ENCODE measurements around the gene DAZAP1.
"Not testable (repeated sequence)": the region's sequence is repeated elsewhere in the genome, so short reads cannot be mapped to it uniquely, and the experiment has no call there.

Gene DAZAP1

GRCh38 chr19:1418951-1419738 lies 11.8 kb downstream of the DAZAP1 start:
- H3K4ac ChIP-seq (ENCODE audit: low read depth in 1 of 2, low read length in 2 of 2): no peak overlapping the region
- H4K91ac ChIP-seq (ENCODE audit: low read length): no peak overlapping the region
- H3K9ac ChIP-seq (ENCODE audit: low read length): no peak overlapping the region
- no peak overlapping the region for H3K18ac ChIP-seq (ENCODE audit: low read depth in 1 of 2, low read length in 2 of 2)
- 98% methylated on average over 17 of the region's 21 CpGs for WGBS
- no peaks in the 10 kb centered on the region for H3K9me3 ChIP-seq (ENCODE audit: control insufficient read depth, low read length)
- H3K79me1 ChIP-seq (replicated peaks; ENCODE audit: low read length, poor library complexity, severe bottlenecking): peaks cover 15% of the 10 kb centered on the region
- no peak overlapping the region for H2BK12ac ChIP-seq (ENCODE audit: low read length in 2 of 2)
- no peak overlapping the region for H2BK120ac ChIP-seq (ENCODE audit: low read depth, low read length)
- H4K8ac ChIP-seq (ENCODE audit: low read length): no peak overlapping the region
- H2AFZ ChIP-seq (ENCODE audit: low read depth, low read length): no peak overlapping the region
- H3K14ac ChIP-seq (ENCODE audit: low read length in 2 of 2): no peak overlapping the region
- no peak overlapping the region for H2AK5ac ChIP-seq (ENCODE audit: low read length, severe bottlenecking)
- peaks cover 60 to 75% of the 10 kb centered on the region in 2 experiments for H3K36me3 ChIP-seq (ENCODE audit: control insufficient read depth in 1 of 2, insufficient read depth in 2 of 2, low read depth in 1 of 2, low read length in 2 of 2)
- H2BK5ac ChIP-seq (ENCODE audit: low read depth, low read length, poor library complexity, severe bottlenecking): no peak overlapping the region
- H3K27me3 ChIP-seq (ENCODE audit: control insufficient read depth in 1 of 2, insufficient read depth in 1 of 2, low read length in 2 of 2): no peaks in the 10 kb centered on the region
- H3K27ac ChIP-seq (ENCODE audit: low read length, poor library complexity, severe bottlenecking): no peak overlapping the region
- no peak overlapping the region for H3K4me2 ChIP-seq (ENCODE audit: low read length, poor library complexity, severe bottlenecking)
- DNase-seq: no peak
- H3K23ac ChIP-seq (ENCODE audit: low read length in 2 of 2): no peak overlapping the region
- peaks cover 49% of the 10 kb centered on the region for H3K4me1 ChIP-seq (ENCODE audit: control insufficient read depth, insufficient read depth, low read depth, low read length)
- H3K4me3 ChIP-seq (ENCODE audit: insufficient read depth in 1 of 2, low read depth in 1 of 2, low read length in 2 of 2): no peak overlapping the region
- H2BK15ac ChIP-seq (ENCODE audit: low read depth, poor library complexity, severe bottlenecking): no peak overlapping the region

GRCh38 chr19:1420085-1420484 lies 12.7 kb downstream of the DAZAP1 start:
- not testable (repeated sequence) for H2AFZ ChIP-seq (ENCODE audit: low read depth, low read length); H2BK5ac ChIP-seq (ENCODE audit: low read depth, low read length, poor library complexity, severe bottlenecking); H2BK120ac ChIP-seq (ENCODE audit: low read depth, low read length); H3K14ac ChIP-seq (ENCODE audit: low read length in 2 of 2); H3K4me3 ChIP-seq (ENCODE audit: insufficient read depth in 1 of 2, low read depth in 1 of 2, low read length in 2 of 2); H3K18ac ChIP-seq (ENCODE audit: low read depth in 1 of 2, low read length in 2 of 2); H4K8ac ChIP-seq (ENCODE audit: low read length); H3K23ac ChIP-seq (ENCODE audit: low read length in 2 of 2); H4K91ac ChIP-seq (ENCODE audit: low read length); H3K4me2 ChIP-seq (ENCODE audit: low read length, poor library complexity, severe bottlenecking); H3K4ac ChIP-seq (ENCODE audit: low read depth in 1 of 2, low read length in 2 of 2); H2BK12ac ChIP-seq (ENCODE audit: low read length in 2 of 2); H3K27ac ChIP-seq (ENCODE audit: low read length, poor library complexity, severe bottlenecking); H3K27me3 ChIP-seq (ENCODE audit: control insufficient read depth in 1 of 2, insufficient read depth in 1 of 2, low read length in 2 of 2); H2BK15ac ChIP-seq (ENCODE audit: low read depth, poor library complexity, severe bottlenecking); DNase-seq; H2AK5ac ChIP-seq (ENCODE audit: low read length, severe bottlenecking); H3K9me3 ChIP-seq (ENCODE audit: control insufficient read depth, low read length); H3K9ac ChIP-seq (ENCODE audit: low read length)
- Histone ChIP-seq H3K4me1 (ENCODE audit: control insufficient read depth, insufficient read depth, low read depth, low read length) (peaks cover 51% of the 10 kb centered on the region), H3K79me1 (replicated peaks; ENCODE audit: low read length, poor library complexity, severe bottlenecking) (peaks cover 21% of the 10 kb centered on the region), H3K36me3 (ENCODE audit: control insufficient read depth in 1 of 2, insufficient read depth in 2 of 2, low read depth in 1 of 2, low read length in 2 of 2) (peaks cover 62 to 85% of the 10 kb centered on the region in 2 experiments)
- over 99% methylated on average over 21 of the region's 43 CpGs for WGBS

- H2BK120ac ChIP-seq (ENCODE audit: low read depth, low read length): no peak overlapping the region
- H3K27ac ChIP-seq (ENCODE audit: low read length, poor library complexity, severe bottlenecking): no peak overlapping the region
- no peak overlapping the region for H2AK5ac ChIP-seq (ENCODE audit: low read length, severe bottlenecking)
- H4K8ac ChIP-seq (ENCODE audit: low read length): peak overlapping the region; percentile 23
- DNase-seq: no peak
- H3K79me1 ChIP-seq (replicated peaks; ENCODE audit: low read length, poor library complexity, severe bottlenecking): peaks cover 26% of the 10 kb centered on the region
- H3K27me3 ChIP-seq (ENCODE audit: control insufficient read depth in 1 of 2, insufficient read depth in 1 of 2, low read length in 2 of 2): no peaks in the 10 kb centered on the region
- no peak overlapping the region for H3K14ac ChIP-seq (ENCODE audit: low read length in 2 of 2)
- peaks cover 68 to 90% of the 10 kb centered on the region in 2 experiments for H3K36me3 ChIP-seq (ENCODE audit: control insufficient read depth in 1 of 2, insufficient read depth in 2 of 2, low read depth in 1 of 2, low read length in 2 of 2)
- H4K91ac ChIP-seq (ENCODE audit: low read length): peak overlapping the region; percentile 27
- no peak overlapping the region for H2AFZ ChIP-seq (ENCODE audit: low read depth, low read length)
- H3K4me3 ChIP-seq (ENCODE audit: insufficient read depth in 1 of 2, low read depth in 1 of 2, low read length in 2 of 2): peak overlapping the region in 1 of 2 experiments; percentile 11
- WGBS: 96% methylated on average over 15 of the region's 15 CpGs
- peaks cover 50% of the 10 kb centered on the region for H3K4me1 ChIP-seq (ENCODE audit: control insufficient read depth, insufficient read depth, low read depth, low read length)
- H2BK12ac ChIP-seq (ENCODE audit: low read length in 2 of 2): no peak overlapping the region
- H3K23ac ChIP-seq (ENCODE audit: low read length in 2 of 2): no peak overlapping the region
- H3K4me2 ChIP-seq (ENCODE audit: low read length, poor library complexity, severe bottlenecking): no peak overlapping the region
- no peaks in the 10 kb centered on the region for H3K9me3 ChIP-seq (ENCODE audit: control insufficient read depth, low read length)
- no peak overlapping the region for H2BK5ac ChIP-seq (ENCODE audit: low read depth, low read length, poor library complexity, severe bottlenecking)
- H3K9ac ChIP-seq (ENCODE audit: low read length): no peak overlapping the region
- no peak overlapping the region for H3K4ac ChIP-seq (ENCODE audit: low read depth in 1 of 2, low read length in 2 of 2)
- no peak overlapping the region for H2BK15ac ChIP-seq (ENCODE audit: low read depth, poor library complexity, severe bottlenecking)
- no peak overlapping the region for H3K18ac ChIP-seq (ENCODE audit: low read depth in 1 of 2, low read length in 2 of 2)
Observed at GRCh38 chr19:1420590-1420989, 13.2 kb downstream of the DAZAP1 start.

- Histone ChIP-seq H3K9me3 (ENCODE audit: control insufficient read depth, low read length) (no peaks in the 10 kb centered on the region), H2BK12ac (ENCODE audit: low read length in 2 of 2) (no peak overlapping the region), H3K27ac (ENCODE audit: low read length, poor library complexity, severe bottlenecking) (no peak overlapping the region), H3K4ac (ENCODE audit: low read depth in 1 of 2, low read length in 2 of 2) (no peak overlapping the region), H3K18ac (ENCODE audit: low read depth in 1 of 2, low read length in 2 of 2) (no peak overlapping the region), H3K36me3 (ENCODE audit: control insufficient read depth in 1 of 2, insufficient read depth in 2 of 2, low read depth in 1 of 2, low read length in 2 of 2) (peaks cover 76 to 96% of the 10 kb centered on the region in 2 experiments), H3K23ac (ENCODE audit: low read length in 2 of 2) (no peak overlapping the region), H3K4me2 (ENCODE audit: low read length, poor library complexity, severe bottlenecking) (no peak overlapping the region), H2BK120ac (ENCODE audit: low read depth, low read length) (no peak overlapping the region), H2AFZ (ENCODE audit: low read depth, low read length) (no peak overlapping the region), H4K8ac (ENCODE audit: low read length) (no peak overlapping the region), H3K14ac (ENCODE audit: low read length in 2 of 2) (no peak overlapping the region), H3K4me3 (ENCODE audit: insufficient read depth in 1 of 2, low read depth in 1 of 2, low read length in 2 of 2) (no peak overlapping the region), H3K79me1 (replicated peaks; ENCODE audit: low read length, poor library complexity, severe bottlenecking) (peaks cover 30% of the 10 kb centered on the region), H2AK5ac (ENCODE audit: low read length, severe bottlenecking) (no peak overlapping the region), H3K4me1 (ENCODE audit: control insufficient read depth, insufficient read depth, low read depth, low read length) (peaks cover 42% of the 10 kb centered on the region), H2BK15ac (ENCODE audit: low read depth, poor library complexity, severe bottlenecking) (no peak overlapping the region), H4K91ac (ENCODE audit: low read length) (no peak overlapping the region), H3K9ac (ENCODE audit: low read length) (no peak overlapping the region), H2BK5ac (ENCODE audit: low read depth, low read length, poor library complexity, severe bottlenecking) (no peak overlapping the region), H3K27me3 (ENCODE audit: control insufficient read depth in 1 of 2, insufficient read depth in 1 of 2, low read length in 2 of 2) (no peaks in the 10 kb centered on the region)
- DNase-seq: no peak
- 95% methylated on average over 37 of the region's 37 CpGs for WGBS
Observed at GRCh38 chr19:1421218-1421957, 14.0 kb downstream of the DAZAP1 start.
